Colonic mucosa (tissue), 4 donors: ENCODE data around the gene ASPSCR1. TPM values are rescaled to one million over a fixed set of nuclear protein-coding genes. Genes with fewer than 3 reads are reported as not detected.

Source experiments
- DNase-seq: peaks from one replicate; pipeline ENCODE4 v3.0.0-alpha.2; 2020
- H3K27ac ChIP-seq: fragments of 200-600 bp; one replicate; pipeline ENCODE4 v1.8.0; 2021
- H3K27me3 ChIP-seq: fragments of 200-600 bp; one replicate; pipeline ENCODE4 v1.8.0; 2021
- H3K36me3 ChIP-seq: fragments of 200-600 bp; one replicate; pipeline ENCODE4 v1.8.0; 2021
- H3K4me1 ChIP-seq: fragments of 200-600 bp; one replicate; pipeline ENCODE4 v1.8.0; 2021; ENCODE audit warnings: mild to moderate bottlenecking
- H3K4me3 ChIP-seq: fragments of 200-600 bp; one replicate; pipeline ENCODE4 v1.8.0; 2021
- H3K9ac ChIP-seq, 2 donors: one replicate each; pipeline ENCODE4 v1.7.0; 2013; ENCODE audit warnings: control low read depth in 2 of 2, low read depth in 2 of 2, low read length in 2 of 2
- H3K9me3 ChIP-seq: fragments of 200-600 bp; one replicate; pipeline ENCODE4 v1.8.0; 2021
- intact Hi-C: fragments of 100-400 bp; cut with DNase I; formaldehyde crosslinking; loops from one replicate; pipeline ENCODE4 v1.14.1; 2022
- total RNA-seq, 2 donors: library from RNA; stranded (reverse); fragmentation: NEBNext Ultra II Directional in 1 of 2; extraction: Animal tissue kit (Norgen Biotek cat#: 25700) in 1 of 2; gene quantifications; one replicate each; pipeline ENCODE4 v1.2.1, GENCODE V29; 2021
- TF ChIP-seq, protein P1 (sequence below): fragments of 200-600 bp; IDR thresholded peaks from one replicate; pipeline ENCODE4 v1.8.0; 2022; ENCODE audit warnings: antibody characterized with exemption, mild to moderate bottlenecking
- donor health status: healthy.
- donor health status: DM: no; HTN: no; CAD: no.
- donor health status: DM: no; HTN: no; CAD: no.

ASPSCR1 gene
- total RNA-seq, 2 donors from 2014 or later, result 21.7 to 43.0 TPM

DNA sequence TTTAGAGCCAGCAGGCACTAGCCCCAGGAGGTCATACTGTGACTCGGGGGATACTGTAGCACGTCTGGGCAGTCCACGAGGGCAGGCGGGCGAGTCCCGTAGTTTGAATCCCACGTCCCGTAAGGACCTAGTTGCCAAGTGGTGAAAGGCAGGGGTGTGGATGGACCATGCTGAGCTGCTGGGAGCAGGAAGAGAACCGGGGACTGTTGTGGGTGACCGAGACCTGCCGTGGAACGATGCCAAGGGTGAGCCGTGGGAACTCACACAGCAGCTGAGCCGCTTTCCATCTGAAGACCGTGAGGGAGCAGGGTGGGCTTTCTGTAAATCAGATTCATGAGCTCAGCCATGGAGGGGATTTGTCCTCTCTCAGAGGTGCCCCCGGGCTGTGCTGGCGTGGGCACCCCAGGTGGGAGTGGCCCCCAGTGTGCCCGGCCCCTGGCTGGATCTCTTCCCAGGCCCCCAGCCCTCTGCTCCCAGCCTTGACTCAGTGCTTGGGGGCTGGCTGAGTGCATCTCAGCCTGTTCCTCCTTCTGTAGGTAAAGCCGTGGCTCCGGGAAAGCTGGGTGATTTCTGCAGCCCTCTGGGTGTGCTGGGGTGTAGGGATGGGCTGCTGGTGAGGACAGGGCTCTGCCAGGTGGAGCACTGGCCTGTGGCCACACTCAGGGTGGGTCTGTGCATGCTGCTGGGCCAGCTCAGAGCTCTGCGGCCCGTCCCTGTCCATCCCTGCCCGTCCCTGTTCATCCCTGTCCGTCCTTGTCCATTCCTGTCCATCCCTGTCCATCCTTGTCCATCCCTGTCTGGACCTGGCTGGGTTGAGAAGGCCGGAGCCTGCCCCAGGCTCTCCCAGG is 13.6 kb downstream of the ASPSCR1 start:
- no peaks in the 10 kb centered on the region for H3K9me3 ChIP-seq
- H3K27ac ChIP-seq, result peak overlapping the region; percentile 36
- TF ChIP-seq, protein P1, sequence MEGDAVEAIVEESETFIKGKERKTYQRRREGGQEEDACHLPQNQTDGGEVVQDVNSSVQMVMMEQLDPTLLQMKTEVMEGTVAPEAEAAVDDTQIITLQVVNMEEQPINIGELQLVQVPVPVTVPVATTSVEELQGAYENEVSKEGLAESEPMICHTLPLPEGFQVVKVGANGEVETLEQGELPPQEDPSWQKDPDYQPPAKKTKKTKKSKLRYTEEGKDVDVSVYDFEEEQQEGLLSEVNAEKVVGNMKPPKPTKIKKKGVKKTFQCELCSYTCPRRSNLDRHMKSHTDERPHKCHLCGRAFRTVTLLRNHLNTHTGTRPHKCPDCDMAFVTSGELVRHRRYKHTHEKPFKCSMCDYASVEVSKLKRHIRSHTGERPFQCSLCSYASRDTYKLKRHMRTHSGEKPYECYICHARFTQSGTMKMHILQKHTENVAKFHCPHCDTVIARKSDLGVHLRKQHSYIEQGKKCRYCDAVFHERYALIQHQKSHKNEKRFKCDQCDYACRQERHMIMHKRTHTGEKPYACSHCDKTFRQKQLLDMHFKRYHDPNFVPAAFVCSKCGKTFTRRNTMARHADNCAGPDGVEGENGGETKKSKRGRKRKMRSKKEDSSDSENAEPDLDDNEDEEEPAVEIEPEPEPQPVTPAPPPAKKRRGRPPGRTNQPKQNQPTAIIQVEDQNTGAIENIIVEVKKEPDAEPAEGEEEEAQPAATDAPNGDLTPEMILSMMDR, result no peak
- peaks cover 3% of the 10 kb centered on the region for H3K36me3 ChIP-seq
- no peaks in the 10 kb centered on the region for H3K27me3 ChIP-seq
- DNase-seq, result no peak
- H3K4me3 ChIP-seq, result no peak overlapping the region
- H3K4me1 ChIP-seq, result peaks cover 14% of the 10 kb centered on the region
- intact Hi-C loops, result no loop called here
- H3K9ac ChIP-seq, result peak overlapping the region in 1 of 2 donors; percentile 58

DNA sequence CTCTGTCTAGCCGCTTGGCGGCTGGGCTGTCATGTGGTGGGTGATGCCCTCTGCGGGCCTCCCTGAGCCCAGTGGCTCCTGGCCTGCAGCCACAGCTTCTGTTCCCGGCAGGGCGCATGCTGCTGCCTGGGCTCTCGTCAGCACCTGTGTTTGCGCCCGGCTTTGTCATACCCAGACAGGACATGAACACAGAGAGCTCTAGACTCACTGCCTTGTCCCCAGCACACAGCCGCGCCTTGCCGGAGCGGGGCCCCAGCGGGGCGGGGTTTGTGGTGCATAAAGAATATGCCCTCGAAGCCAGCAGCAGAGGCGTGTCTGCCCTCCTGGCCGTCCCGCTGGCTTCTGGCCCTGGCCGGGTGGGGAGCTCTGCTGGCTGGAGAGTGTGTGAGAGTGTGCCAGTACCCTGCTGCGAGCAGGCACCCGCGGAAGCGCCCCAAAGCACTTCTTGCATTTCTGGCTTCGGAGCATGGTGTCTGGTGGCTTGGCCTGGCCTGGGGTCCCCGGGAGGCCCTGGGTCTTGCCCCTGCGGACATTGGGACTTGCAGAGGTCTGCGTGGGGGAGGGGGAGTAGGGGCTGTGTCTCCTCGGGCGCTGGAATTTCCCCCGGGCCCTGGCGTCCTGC is 14.4 kb downstream of the ASPSCR1 start:
- intact Hi-C loops, result no loop called here
- Histone ChIP-seq H3K4me3 (no peak overlapping the region), H3K27ac (peak overlapping the region; percentile 36), H3K36me3 (no peaks in the 10 kb centered on the region), H3K27me3 (no peaks in the 10 kb centered on the region), H3K4me1 (peaks cover 14% of the 10 kb centered on the region), H3K9me3 (no peaks in the 10 kb centered on the region), H3K9ac (peak overlapping the region; percentile 30 to 58)
- peak; percentile 92 for DNase-seq
- TF ChIP-seq, protein P1, result no peak

DNA sequence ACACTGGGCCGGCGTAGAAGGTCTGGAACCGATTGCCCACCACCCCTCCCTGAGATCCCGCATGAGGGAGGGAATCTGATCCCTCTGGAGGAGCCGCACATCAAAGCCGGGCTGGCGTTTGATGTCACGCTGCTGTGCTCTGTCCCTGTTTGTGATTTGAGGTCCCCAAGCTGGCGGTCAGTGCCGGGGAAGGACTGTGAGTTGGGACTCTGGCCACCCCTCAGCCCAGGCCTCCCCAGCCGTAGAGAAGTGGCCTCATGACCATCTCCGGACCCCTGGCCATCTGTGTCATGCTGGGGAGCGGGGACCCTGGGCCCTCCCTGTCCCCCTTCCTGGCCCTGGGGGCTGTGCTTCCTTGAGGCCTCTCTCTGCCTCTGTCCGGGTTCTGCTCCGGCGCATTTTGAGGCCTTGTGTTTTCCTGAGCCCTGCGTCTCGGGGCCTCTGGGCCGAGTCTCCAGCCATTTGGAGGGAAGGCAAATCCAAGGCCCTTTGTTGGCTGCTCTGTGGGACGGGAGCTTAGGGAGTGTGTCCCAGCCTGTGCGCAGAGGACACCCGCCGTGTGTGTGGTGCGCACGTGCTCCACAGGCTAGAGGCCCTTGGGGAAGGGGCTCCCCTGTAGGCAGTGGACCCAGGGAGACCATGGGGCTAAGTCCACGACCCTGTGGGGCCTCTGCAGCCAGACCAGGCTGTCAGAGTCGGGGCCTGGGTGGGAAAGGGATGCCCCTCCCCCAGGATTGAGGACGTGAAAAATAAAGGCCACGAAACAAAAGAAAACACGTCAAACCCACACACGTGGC is 15.1 kb downstream of the ASPSCR1 start:
- no peaks in the 10 kb centered on the region for H3K9me3 ChIP-seq
- peak overlapping the region; percentile 30 to 58 for H3K9ac ChIP-seq
- H3K27me3 ChIP-seq, result no peaks in the 10 kb centered on the region
- H3K4me1 ChIP-seq, result peaks cover 14% of the 10 kb centered on the region
- no peak overlapping the region for H3K4me3 ChIP-seq
- intact Hi-C loops, result no loop called here
- H3K36me3 ChIP-seq, result no peaks in the 10 kb centered on the region
- peak overlapping the region; percentile 36 for H3K27ac ChIP-seq
- TF ChIP-seq, protein P1, result no peak
- no peak for DNase-seq

DNA sequence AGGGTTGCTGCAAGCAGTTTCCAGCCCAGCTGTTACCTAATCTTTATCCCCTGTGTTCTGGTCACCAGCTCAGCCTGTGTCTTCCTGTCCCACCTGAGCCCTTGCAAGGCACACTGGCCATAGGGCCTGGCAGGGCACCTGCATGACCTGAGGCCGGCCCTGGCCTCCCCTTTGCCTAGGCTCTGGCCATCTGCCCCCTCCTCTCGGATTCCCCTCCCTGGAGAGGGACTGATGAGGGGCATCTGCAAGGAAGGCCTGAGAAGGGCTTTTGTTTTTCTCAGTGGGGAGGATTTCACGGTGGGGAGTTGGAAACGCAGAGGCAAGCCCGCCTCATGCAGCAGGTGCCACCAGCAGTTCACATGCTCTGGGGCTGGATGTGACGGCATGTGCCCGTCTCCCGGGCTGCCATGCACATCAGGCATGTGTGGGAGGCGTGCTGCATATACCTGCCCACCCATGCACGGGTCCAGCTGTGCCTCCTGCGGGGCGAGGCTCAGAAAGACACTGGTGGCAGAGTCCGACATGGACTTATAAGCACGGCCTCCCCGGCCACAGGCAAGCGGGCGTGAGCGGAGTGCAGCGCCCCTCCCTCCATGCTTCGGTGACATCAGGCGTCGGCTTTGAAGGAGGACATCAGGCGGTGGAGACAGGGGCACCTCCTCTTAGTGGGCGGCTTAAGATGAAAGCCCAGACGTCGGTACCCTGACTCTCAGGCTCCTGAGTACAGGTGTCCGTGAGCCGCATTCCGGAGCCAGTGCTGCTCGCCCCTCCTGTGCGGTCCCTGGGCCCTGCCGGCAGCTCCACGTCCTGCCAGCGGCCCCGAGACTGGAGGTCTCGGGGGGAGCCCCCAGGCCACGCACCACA is 16.5 kb downstream of the ASPSCR1 start:
- intact Hi-C loops, result no loop called here
- Histone ChIP-seq H3K9me3 (no peaks in the 10 kb centered on the region), H3K4me3 (no peak overlapping the region), H3K9ac (no peak overlapping the region), H3K4me1 (peaks cover 14% of the 10 kb centered on the region), H3K36me3 (no peaks in the 10 kb centered on the region), H3K27me3 (no peaks in the 10 kb centered on the region), H3K27ac (no peak overlapping the region)
- no peak for DNase-seq
- TF ChIP-seq, protein P1, result no peak
